ENCODE data around the gene USP3. TPM values are rescaled to one million over a fixed set of nuclear protein-coding genes. Genes with fewer than 3 reads are reported as not detected.

The USP3 gene
- total RNA-seq, 1 donor: 24.8 TPM

- no peak for DNase-seq (ENCODE audit: low read depth in 2 of 3, low spot score in 2 of 3)
Measured at GRCh38 chr15:63495343-63495742, 9.1 kb upstream of the USP3 start.

- no peak for DNase-seq (ENCODE audit: low read depth in 2 of 3, low spot score in 2 of 3)
Measured at GRCh38 chr15:63495780-63496488, 8.5 kb upstream of the USP3 start.

- peak; percentile 64 to 88 (median 74) for DNase-seq (ENCODE audit: low read depth in 2 of 3, low spot score in 2 of 3)
Measured at GRCh38 chr15:63497642-63498467, 6.5 kb upstream of the USP3 start.

- DNase-seq (ENCODE audit: low read depth in 2 of 3, low spot score in 2 of 3): no peak
Measured at GRCh38 chr15:63499175-63499549, 5.2 kb upstream of the USP3 start.

GRCh38 chr15:63499611-63500010 is 4.8 kb upstream of the USP3 start:
- DNase-seq (ENCODE audit: low read depth in 2 of 3, low spot score in 2 of 3): no peak

GRCh38 chr15:63500265-63501250 is 3.8 kb upstream of the USP3 start:
- DNase-seq (ENCODE audit: low read depth in 2 of 3, low spot score in 2 of 3): no peak

GRCh38 chr15:63501256-63502089 is 2.9 kb upstream of the USP3 start:
- DNase-seq (ENCODE audit: low read depth in 2 of 3, low spot score in 2 of 3): peak in 1 of 3 donors; percentile 44

GRCh38 chr15:63502137-63502766 is 2.1 kb upstream of the USP3 start:
- no peak for DNase-seq (ENCODE audit: low read depth in 2 of 3, low spot score in 2 of 3)

- DNase-seq (ENCODE audit: low read depth in 2 of 3, low spot score in 2 of 3): peak; percentile 49 to 94 (median 92)
Measured at GRCh38 chr15:63502843-63503738, 1.3 kb upstream of the USP3 start.

GRCh38 chr15:63503739-63504246 is 600 bp upstream of the USP3 start:
- DNase-seq (ENCODE audit: low read depth in 2 of 3, low spot score in 2 of 3): peak; percentile 67 to 76 (median 76)

GRCh38 chr15:63504979-63505841 is 817 bp downstream of the USP3 start:
- DNase-seq (ENCODE audit: low read depth in 2 of 3, low spot score in 2 of 3): peak in 1 of 3 donors; percentile 57

- no peak for DNase-seq (ENCODE audit: low read depth in 2 of 3, low spot score in 2 of 3)
Measured at GRCh38 chr15:63505842-63506222, 1.4 kb downstream of the USP3 start.

- DNase-seq (ENCODE audit: low read depth in 2 of 3, low spot score in 2 of 3): no peak
Measured at GRCh38 chr15:63506537-63507035, 2.2 kb downstream of the USP3 start.

GRCh38 chr15:63507878-63508818 is 3.8 kb downstream of the USP3 start:
- no peak for DNase-seq (ENCODE audit: low read depth in 2 of 3, low spot score in 2 of 3)

- no peak for DNase-seq (ENCODE audit: low read depth in 2 of 3, low spot score in 2 of 3)
Measured at GRCh38 chr15:63509056-63509954, 4.9 kb downstream of the USP3 start.
